ENCODE results near the gene GBE1.

- TF ChIP-seq CTCF (IDR thresholded peaks at IDR 0.05), result no peak
- TF ChIP-seq POLR2AphosphoS5 (IDR thresholded peaks at IDR 0.05), result no peak
- no peak for TF ChIP-seq POLR2A (IDR thresholded peaks at IDR 0.05; ENCODE audit: low read depth)
- TF ChIP-seq EP300 (IDR thresholded peaks at IDR 0.05), result no peak
These were observed 189.2 kb downstream of the GBE1 start for GRCh38 chr3:81572201-81572756.
